H9 (cell line): ENCODE results near the gene FBP2. TPM values are rescaled to one million over a fixed set of nuclear protein-coding genes. Genes with fewer than 3 reads are reported as not detected.

Experiments
- DNase-seq: peaks from one replicate; pipeline ENCODE4 v3.0.0-alpha.2; 2017
- H2AFZ ChIP-seq: one replicate; pipeline ENCODE4 v1.6.1; 2013; ENCODE audit warnings: mild to moderate bottlenecking, low read length, control low read depth, moderate library complexity
- H2AK5ac ChIP-seq: 2 replicates; pipeline ENCODE4 v1.6.1; 2013; ENCODE audit warnings: low read length, control low read depth, mixed read lengths; ENCODE audit not compliant: insufficient read length
- H2BK120ac ChIP-seq: one replicate; pipeline ENCODE4 v1.6.1; 2013; ENCODE audit warnings: low read depth, mild to moderate bottlenecking, low read length, control low read depth, inconsistent platforms; ENCODE audit not compliant: poor library complexity, severe bottlenecking
- H2BK12ac ChIP-seq: 2 replicates; pipeline ENCODE4 v1.6.1; 2013; ENCODE audit warnings: low read length, control low read depth, mixed read lengths, low read depth; ENCODE audit not compliant: insufficient read length
- H2BK15ac ChIP-seq: 2 replicates; pipeline ENCODE4 v1.6.1; 2013; ENCODE audit warnings: low read depth, low read length, control low read depth
- H2BK20ac ChIP-seq: one replicate; pipeline ENCODE4 v1.6.1; 2013; ENCODE audit warnings: low read depth, mild to moderate bottlenecking, low read length, control low read depth, inconsistent platforms; ENCODE audit not compliant: poor library complexity, severe bottlenecking
- H2BK5ac ChIP-seq: 2 replicates; pipeline ENCODE4 v1.6.1; 2013; ENCODE audit warnings: low read length, control low read depth, mixed read lengths; ENCODE audit not compliant: insufficient read length
- H3K14ac ChIP-seq: 2 replicates; pipeline ENCODE4 v1.6.1; 2013; ENCODE audit warnings: low read length, control low read depth; ENCODE audit not compliant: insufficient read depth
- H3K18ac ChIP-seq: 2 replicates; pipeline ENCODE4 v1.6.1; 2013; ENCODE audit warnings: low read depth, mild to moderate bottlenecking, mixed read lengths, low read length, control low read depth; ENCODE audit not compliant: insufficient read length
- H3K23ac ChIP-seq: 2 replicates; pipeline ENCODE4 v1.6.1; 2013; ENCODE audit warnings: low read length, control low read depth, mixed read lengths, low read depth; ENCODE audit not compliant: insufficient read length
- H3K23me2 ChIP-seq: 2 replicates; pipeline ENCODE4 v1.6.1; 2013; ENCODE audit warnings: low read depth, mild to moderate bottlenecking, mixed read lengths, low read length, control low read depth; ENCODE audit not compliant: insufficient read length, poor library complexity, severe bottlenecking
- H3K27ac ChIP-seq: 2 replicates; pipeline ENCODE4 v1.5.1; 2013; ENCODE audit warnings: low read length, control low read depth, mixed read lengths, low read depth; ENCODE audit not compliant: insufficient read length
- H3K27me3 ChIP-seq: 2 replicates; pipeline ENCODE4 v1.6.1; 2013; ENCODE audit warnings: low read length, control low read depth, inconsistent platforms; ENCODE audit not compliant: insufficient read depth
- H3K4ac ChIP-seq: 2 replicates; pipeline ENCODE4 v1.6.1; 2013; ENCODE audit warnings: low read depth, mild to moderate bottlenecking, control low read depth, inconsistent platforms, low read length, moderate library complexity
- H3K4me1 ChIP-seq: 2 replicates; pipeline ENCODE4 v1.6.1; 2013; ENCODE audit warnings: low read length, control low read depth, inconsistent platforms; ENCODE audit not compliant: insufficient read depth
- H3K4me2 ChIP-seq: 2 replicates; pipeline ENCODE4 v1.6.1; 2013; ENCODE audit warnings: low read length, control low read depth, mixed read lengths; ENCODE audit not compliant: insufficient read length, insufficient read depth
- H3K56ac ChIP-seq: 2 replicates; pipeline ENCODE4 v1.6.1; 2013; ENCODE audit warnings: low read depth, mild to moderate bottlenecking, mixed read lengths, low read length, control low read depth; ENCODE audit not compliant: insufficient read length
- H3K79me1 ChIP-seq: 2 replicates; pipeline ENCODE4 v1.6.1; 2013; ENCODE audit warnings: low read depth, mild to moderate bottlenecking, moderate library complexity, low read length, control low read depth, inconsistent platforms; ENCODE audit not compliant: insufficient read depth, poor library complexity, severe bottlenecking
- H3K79me2 ChIP-seq: 2 replicates; pipeline ENCODE4 v1.6.1; 2013; ENCODE audit warnings: low read length, control low read depth, inconsistent platforms; ENCODE audit not compliant: insufficient read depth
- H3K9ac ChIP-seq: 2 replicates; pipeline ENCODE4 v1.6.1; 2013; ENCODE audit warnings: low read length, control low read depth, mixed read lengths; ENCODE audit not compliant: insufficient read length; ENCODE audit errors: extremely low read depth
- H3K9me3 ChIP-seq: one replicate; pipeline ENCODE4 v1.6.1; 2013; ENCODE audit warnings: low read depth, low read length, inconsistent platforms; ENCODE audit not compliant: control insufficient read depth
- H3T11ph ChIP-seq: one replicate; pipeline ENCODE4 v1.6.1; 2013; ENCODE audit warnings: mild to moderate bottlenecking, low read length, control low read depth, inconsistent platforms
- H4K20me1 ChIP-seq: one replicate; pipeline ENCODE4 v1.6.1; 2013; ENCODE audit not compliant: control insufficient read depth, insufficient read length, insufficient read depth
- H4K5ac ChIP-seq: 2 replicates; pipeline ENCODE4 v1.6.1; 2013; ENCODE audit warnings: low read depth, mild to moderate bottlenecking, mixed read lengths, low read length, control low read depth; ENCODE audit not compliant: insufficient read length
- H4K8ac ChIP-seq: replicated peaks from 2 replicates; pipeline ENCODE4 v1.6.1; 2013; ENCODE audit warnings: low read length, control low read depth, mixed read lengths, low read depth; ENCODE audit not compliant: insufficient read length
- H4K91ac ChIP-seq: 2 replicates; pipeline ENCODE4 v1.6.1; 2013; ENCODE audit warnings: low read depth, mild to moderate bottlenecking, moderate library complexity, mixed read lengths, low read length, control low read depth; ENCODE audit not compliant: insufficient read length
- H3K27ac Mint-ChIP-seq, 3 experiments: 2 replicates in 2 of 3; 3 replicates in 1 of 3; pipeline ENCODE4 v1.8.0; 2020 to 2021; ENCODE audit warnings: mixed read lengths in 3 of 3, mild to moderate bottlenecking in 1 of 3, moderate library complexity in 1 of 3
- H3K27me3 Mint-ChIP-seq: 2 replicates; pipeline ENCODE4 v1.8.0; 2021; ENCODE audit warnings: low read depth, mild to moderate bottlenecking, moderate library complexity, mixed read lengths
- H3K36me3 Mint-ChIP-seq, 3 experiments: 2 replicates in 2 of 3; 3 replicates in 1 of 3; pipeline ENCODE4 v1.8.0; 2020 to 2021; ENCODE audit warnings: low read depth in 3 of 3, mixed read lengths in 3 of 3; ENCODE audit not compliant: insufficient read depth in 1 of 3
- H3K4me1 Mint-ChIP-seq, 2 experiments: 2 replicates each; pipeline ENCODE4 v1.8.0; 2020; ENCODE audit warnings: mixed read lengths in 2 of 2
- H3K4me3 Mint-ChIP-seq, 2 experiments: 2 replicates in 1 of 2; 3 replicates in 1 of 2; pipeline ENCODE4 v1.8.0; 2020 to 2021; ENCODE audit warnings: mild to moderate bottlenecking in 2 of 2, mixed read lengths in 2 of 2, moderate library complexity in 1 of 2
- H3K9me3 Mint-ChIP-seq, 2 experiments: 2 replicates in 1 of 2; 3 replicates in 1 of 2; pipeline ENCODE4 v1.8.0; 2020; ENCODE audit warnings: mild to moderate bottlenecking in 2 of 2, mixed read lengths in 2 of 2, moderate library complexity in 1 of 2
- CTCF ChIP-seq: fragments of 200-600 bp; sonication (generic); conservative IDR thresholded peaks from 3 replicates; pipeline ENCODE4 v1.8.0; 2021; ENCODE audit warnings: antibody characterized with exemption, mild to moderate bottlenecking
- WGBS: extraction: QIAGEN DNeasy Blood & Tissue Kit; methylation state at CpG from one replicate; pipeline ENCODE4 v1.1.7; 2013; ENCODE audit warnings: missing lambda C conversion rate, low lambda C conversion rate, mixed read lengths; ENCODE audit not compliant: insufficient read length; ENCODE audit errors: extremely low coverage; 5-methylcytosine and 5-hydroxymethylcytosine counted together
- total RNA-seq: library from RNA; stranded (reverse); gene quantifications from 2 replicates; pipeline ENCODE4 v1.2.1, GENCODE V29; 2021

FBP2 gene
- total RNA-seq, 1 experiment from 2014 or later, result not detected

DNA sequence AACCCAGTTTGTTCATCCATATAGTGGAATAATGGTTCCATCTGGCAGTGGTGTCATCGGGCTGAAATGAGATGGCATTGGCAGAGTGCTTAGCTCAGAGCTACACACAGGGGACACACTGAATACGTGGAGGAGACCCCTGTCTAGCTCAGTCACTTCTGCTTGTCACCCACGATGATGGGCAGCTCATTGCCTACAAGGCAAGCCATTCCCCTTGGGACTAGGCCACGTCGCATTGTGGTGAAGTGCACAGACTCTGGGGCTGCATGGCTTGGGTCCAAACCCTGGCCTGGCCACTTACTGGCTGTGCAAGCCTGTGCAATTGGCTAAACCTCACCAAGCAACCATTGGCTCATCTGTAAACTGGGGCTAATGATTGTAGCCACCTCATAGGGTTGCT is 48.9 kb upstream of the FBP2 start:
- no peak for DNase-seq
- peaks cover 24 to 31% of the 10 kb centered on the region in 2 experiments for H3K4me1 Mint-ChIP-seq

More for the DNA sequence above, 48.9 kb upstream of the FBP2 start:
- Mint-ChIP-seq H3K36me3 (peaks cover 0 to 2% (median 0%) of the 10 kb centered on the region in 3 experiments; a peak in 4 of 7 replicates), H3K9me3 (no peaks in the 10 kb centered on the region; a peak in 1 of 5 replicates), H3K27ac (no peak overlapping the region), H3K27me3 (peaks cover 95% of the 10 kb centered on the region), H3K4me3 (no peak overlapping the region)
- no peak overlapping the region for H3K14ac ChIP-seq
- no peak overlapping the region for H3K18ac ChIP-seq
- peaks cover 7% of the 10 kb centered on the region for H3K23me2 ChIP-seq
- H2BK120ac ChIP-seq, result no peak overlapping the region
- no peak overlapping the region for H3K56ac ChIP-seq
- no peak overlapping the region for H2AFZ ChIP-seq
- no peak overlapping the region for H4K8ac ChIP-seq
- no peak overlapping the region for H3K4me2 ChIP-seq
- H3K4me1 ChIP-seq, result peaks cover 4% of the 10 kb centered on the region; the same call in 1 of the 2 replicates
- no peak overlapping the region for H2BK12ac ChIP-seq
- no peaks in the 10 kb centered on the region for H3K9me3 ChIP-seq
- no peak overlapping the region for H3K4ac ChIP-seq
- TF ChIP-seq CTCF, result no peak
- no peak overlapping the region for H3K27ac ChIP-seq
- no peak overlapping the region for H2BK5ac ChIP-seq
- peaks cover 36% of the 10 kb centered on the region for H3K27me3 ChIP-seq
- no CpG with 5 or more reads among the region's 5 CpGs for WGBS
- no peak overlapping the region for H3T11ph ChIP-seq
- H4K20me1 ChIP-seq, result no peaks in the 10 kb centered on the region
- H3K79me1 ChIP-seq, result no peaks in the 10 kb centered on the region
- H2AK5ac ChIP-seq, result no peak overlapping the region
- H2BK20ac ChIP-seq, result no peak overlapping the region
- H3K23ac ChIP-seq, result no peak overlapping the region
- H4K5ac ChIP-seq, result no peak overlapping the region
- H2BK15ac ChIP-seq, result no peak overlapping the region
- H3K9ac ChIP-seq, result no peak overlapping the region
- no peak overlapping the region for H4K91ac ChIP-seq
- no peaks in the 10 kb centered on the region for H3K79me2 ChIP-seq
